Stimulated activated naive CD8-positive, alpha-beta T cell treated with anti-CD3 and anti-CD28 coated beads, Interleukin-15, Interleukin-2, amounts not matched to agents 100 ng/mL and 50 ng/mL, for 24 hours (primary cell): ENCODE results near the gene CYTIP.

Experiments
- H3K27ac Mint-ChIP-seq: one replicate; pipeline ENCODE4 v1.8.0; 2021; ENCODE audit warnings: mild to moderate bottlenecking, mixed read lengths
- H3K27me3 Mint-ChIP-seq: one replicate; pipeline ENCODE4 v1.8.0; 2021; ENCODE audit warnings: mixed read lengths
- H3K36me3 Mint-ChIP-seq: one replicate; pipeline ENCODE4 v1.8.0; 2021; ENCODE audit warnings: low read depth, mixed read lengths
- H3K4me1 Mint-ChIP-seq: one replicate; pipeline ENCODE4 v1.8.0; 2021; ENCODE audit warnings: low read depth, mixed read lengths
- H3K4me3 Mint-ChIP-seq: one replicate; pipeline ENCODE4 v1.8.0; 2021; ENCODE audit warnings: mild to moderate bottlenecking, mixed read lengths
- H3K9me3 Mint-ChIP-seq: one replicate; pipeline ENCODE4 v1.8.0; 2021; ENCODE audit warnings: mixed read lengths

Gene CYTIP

DNA sequence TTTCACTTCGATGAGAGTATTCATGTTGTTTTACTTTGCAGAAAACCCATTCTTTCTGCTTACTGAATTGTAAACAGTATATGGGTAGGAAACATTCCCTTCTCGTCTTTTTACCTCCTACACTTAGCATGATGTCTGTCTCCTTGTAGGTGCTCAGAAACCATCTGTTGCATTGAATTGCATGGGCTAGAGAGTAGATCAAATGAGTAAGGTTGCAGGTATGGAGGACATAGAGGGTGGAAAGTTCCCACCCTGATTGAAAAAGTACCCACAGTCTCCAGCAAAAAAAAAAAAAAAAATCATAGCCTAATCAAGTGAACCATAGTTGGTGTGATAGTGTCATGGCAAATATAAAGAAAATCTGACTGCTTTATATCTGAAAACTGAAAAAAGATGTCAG lies 1.7 kb downstream of the CYTIP start:
- peaks cover 67% of the 10 kb centered on the region for H3K36me3 Mint-ChIP-seq
- no peaks in the 10 kb centered on the region for H3K9me3 Mint-ChIP-seq
- H3K27me3 Mint-ChIP-seq, result no peaks in the 10 kb centered on the region
- H3K4me3 Mint-ChIP-seq, result peak overlapping the region; percentile 99
- peaks cover 56% of the 10 kb centered on the region for H3K4me1 Mint-ChIP-seq
- H3K27ac Mint-ChIP-seq, result peak overlapping the region; percentile 100

DNA sequence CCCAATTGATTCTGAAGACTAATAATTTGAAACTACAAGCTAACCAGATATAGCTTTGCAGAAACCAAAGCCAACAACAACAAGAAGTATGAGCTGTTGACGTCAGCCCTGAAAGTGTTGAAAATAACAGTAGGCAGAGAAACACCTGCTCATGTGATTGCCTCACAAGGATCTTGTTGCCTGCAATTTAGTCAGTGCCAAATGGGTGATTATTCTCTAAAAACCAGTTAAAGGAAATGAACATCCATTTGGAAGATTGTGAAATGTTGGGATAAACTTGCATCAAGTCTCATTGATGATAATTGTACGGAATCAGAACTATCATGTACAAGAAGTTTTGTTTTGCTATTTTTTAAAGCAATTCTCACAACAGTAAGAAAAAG lies 2.8 kb downstream of the CYTIP start:
- H3K27ac Mint-ChIP-seq, result peak overlapping the region; percentile 100

DNA sequence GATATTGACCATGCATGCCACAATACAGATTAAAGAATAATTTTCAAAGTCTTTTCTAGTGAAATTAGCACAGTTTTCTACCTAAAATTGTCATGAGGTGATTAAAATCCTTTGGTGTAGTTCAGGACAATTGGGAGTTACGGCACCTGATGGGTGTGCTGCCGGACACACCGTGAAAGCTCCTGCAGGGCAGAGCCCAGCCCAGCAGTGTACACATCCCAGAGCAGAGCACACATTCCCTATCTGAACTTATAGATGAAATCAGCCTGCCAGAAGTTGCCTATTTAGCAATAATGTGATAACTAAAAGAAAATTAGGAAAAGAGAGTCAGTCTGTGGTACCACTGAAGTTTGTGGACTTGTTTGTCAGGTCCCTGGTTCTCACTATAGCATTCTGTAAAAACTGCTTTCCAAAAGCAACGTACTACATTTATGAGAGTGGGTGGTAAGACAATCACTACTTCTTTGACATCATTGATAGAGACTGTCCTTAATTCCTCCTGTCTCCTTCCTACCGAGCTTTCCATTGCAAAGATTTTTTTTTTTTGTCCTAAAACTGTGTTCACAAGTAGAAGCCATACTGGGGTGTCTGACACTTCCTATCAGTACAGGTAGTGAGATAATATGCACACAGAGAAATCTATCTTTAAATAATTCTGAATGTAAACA lies 3.4 kb downstream of the CYTIP start:
- Mint-ChIP-seq H3K4me3 (peak overlapping the region; percentile 99), H3K27ac (peak overlapping the region; percentile 100), H3K4me1 (peaks cover 51% of the 10 kb centered on the region)

More for the DNA sequence above, 2.8 kb downstream of the CYTIP start:
- H3K4me1 Mint-ChIP-seq, result peaks cover 54% of the 10 kb centered on the region
- H3K4me3 Mint-ChIP-seq, result peak overlapping the region; percentile 99
- no peaks in the 10 kb centered on the region for H3K27me3 Mint-ChIP-seq
- H3K9me3 Mint-ChIP-seq, result no peaks in the 10 kb centered on the region
- peaks cover 78% of the 10 kb centered on the region for H3K36me3 Mint-ChIP-seq

DNA sequence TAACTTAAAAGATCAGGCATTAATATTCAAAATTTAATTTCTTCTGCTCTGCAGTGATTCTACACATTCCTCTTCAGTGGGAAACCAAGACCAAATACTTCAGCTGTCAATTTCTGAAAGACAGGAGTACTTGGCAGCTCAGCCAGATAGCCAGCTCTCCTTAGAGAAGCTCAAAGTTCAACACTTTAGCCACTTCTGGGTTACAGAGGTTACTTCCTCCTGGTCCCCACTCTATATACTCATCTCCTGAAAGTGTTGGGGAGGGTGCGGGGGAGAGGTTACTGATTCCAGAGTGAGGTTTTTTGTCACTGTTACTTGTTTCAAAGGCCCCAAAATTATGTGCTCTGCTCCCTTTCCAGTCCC lies 4.1 kb downstream of the CYTIP start:
- Mint-ChIP-seq H3K9me3 (no peaks in the 10 kb centered on the region), H3K4me1 (peaks cover 51% of the 10 kb centered on the region), H3K36me3 (peaks cover 91% of the 10 kb centered on the region), H3K27me3 (no peaks in the 10 kb centered on the region), H3K27ac (peak overlapping the region; percentile 100), H3K4me3 (peak overlapping the region; percentile 99)

More for the DNA sequence above, 3.4 kb downstream of the CYTIP start:
- Mint-ChIP-seq H3K36me3 (peaks cover 84% of the 10 kb centered on the region), H3K9me3 (no peaks in the 10 kb centered on the region), H3K27me3 (no peaks in the 10 kb centered on the region)

DNA sequence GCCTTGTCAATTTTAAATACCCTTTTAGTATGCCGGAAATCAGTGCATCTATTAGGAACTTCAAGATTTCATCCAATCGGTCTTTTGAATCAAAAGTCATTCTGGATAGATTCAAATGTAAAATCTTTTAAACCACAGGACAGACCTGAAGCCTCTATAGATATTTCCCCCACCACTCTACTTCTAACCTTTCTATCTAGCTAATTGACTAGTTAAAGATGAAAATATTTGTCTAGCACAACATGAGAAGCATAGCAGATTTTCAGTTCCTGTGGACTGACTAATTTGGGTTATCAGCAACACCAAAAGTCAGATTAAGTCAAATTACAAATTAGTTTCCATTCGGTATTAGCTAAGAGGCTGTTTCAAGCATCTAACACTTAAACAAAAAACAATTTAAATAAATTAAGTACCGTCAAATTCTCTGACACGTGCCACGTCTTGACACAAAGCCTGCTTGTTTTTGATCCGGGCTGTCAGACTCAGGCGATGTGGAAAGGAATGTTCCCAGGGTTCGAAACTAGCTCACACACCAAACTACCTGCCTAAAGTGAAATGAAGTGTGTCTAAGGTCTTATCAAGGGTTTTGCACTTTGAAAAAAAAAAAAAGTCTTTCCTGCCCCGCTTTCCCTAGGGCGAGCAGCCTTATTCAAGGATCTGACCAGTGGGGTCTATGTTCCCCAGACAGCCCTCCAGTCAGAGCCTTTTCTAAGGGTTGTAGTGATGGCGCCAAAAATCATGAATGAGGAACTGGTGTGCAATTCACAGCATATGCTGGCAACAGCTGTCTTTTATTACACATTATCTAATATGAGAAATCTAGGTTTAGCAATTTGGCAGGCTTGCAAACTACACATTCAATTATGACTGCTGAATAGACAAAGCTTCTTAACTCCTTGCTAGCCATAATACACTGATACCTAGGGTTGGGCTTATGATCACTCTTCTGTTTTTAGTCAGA lies 4.7 kb downstream of the CYTIP start:
- H3K36me3 Mint-ChIP-seq, result peaks cover 98% of the 10 kb centered on the region
- H3K9me3 Mint-ChIP-seq, result no peaks in the 10 kb centered on the region
- H3K4me3 Mint-ChIP-seq, result peak overlapping the region; percentile 99
- H3K27ac Mint-ChIP-seq, result peak overlapping the region; percentile 100
- peaks cover 51% of the 10 kb centered on the region for H3K4me1 Mint-ChIP-seq
- H3K27me3 Mint-ChIP-seq, result no peaks in the 10 kb centered on the region

DNA sequence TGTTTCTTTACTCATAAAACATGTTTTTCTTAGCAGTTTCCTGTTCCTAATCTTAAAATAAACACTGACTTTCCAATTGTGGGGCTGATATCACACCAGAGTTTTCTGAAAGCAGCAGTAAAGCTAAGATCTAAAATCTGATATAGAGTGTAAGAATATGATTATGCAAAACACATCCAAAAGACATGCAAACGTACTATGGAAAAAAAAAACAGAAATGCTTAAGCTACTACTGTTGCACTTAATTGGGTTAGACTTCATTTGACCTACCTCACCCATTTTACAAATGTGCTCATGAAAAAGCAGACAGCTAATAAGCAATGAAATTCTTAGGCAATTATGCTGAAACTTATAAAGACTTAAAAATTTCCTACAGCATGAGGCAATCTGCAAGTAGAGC lies 10.5 kb downstream of the CYTIP start:
- Mint-ChIP-seq H3K4me1 (peaks cover 92% of the 10 kb centered on the region), H3K27ac (peak overlapping the region; percentile 100), H3K4me3 (peak overlapping the region; percentile 99), H3K9me3 (no peaks in the 10 kb centered on the region), H3K27me3 (no peaks in the 10 kb centered on the region), H3K36me3 (peaks cover 100% of the 10 kb centered on the region)

DNA sequence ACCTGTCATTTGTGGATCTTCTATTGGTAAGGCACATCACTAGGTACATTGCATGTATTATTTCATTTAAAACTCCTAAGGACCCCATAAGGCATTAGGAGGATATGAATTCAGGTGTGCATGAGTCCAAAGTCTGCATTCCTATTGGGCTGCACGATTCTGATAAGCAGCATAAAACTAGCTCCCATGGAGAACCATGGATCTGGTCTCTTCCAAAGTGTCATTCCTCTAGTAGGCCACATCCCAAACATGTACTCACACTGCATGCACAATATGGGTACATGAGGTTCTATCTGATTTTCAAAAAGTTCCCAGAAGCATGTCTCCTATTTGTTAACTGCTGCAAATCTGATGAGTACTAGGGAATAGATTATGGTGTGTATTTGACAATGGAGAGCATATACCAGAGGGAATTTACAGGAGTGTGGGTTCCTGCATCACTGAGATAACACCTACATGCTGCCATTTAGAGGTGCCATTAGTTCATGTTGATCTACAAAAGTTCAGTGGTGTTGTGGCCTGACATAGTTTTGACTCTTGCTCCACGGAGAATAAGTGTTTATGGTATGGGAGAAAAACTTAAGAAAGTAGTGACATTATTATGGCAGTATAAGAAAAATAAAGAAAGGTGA lies 11.3 kb downstream of the CYTIP start:
- Mint-ChIP-seq H3K36me3 (peaks cover 100% of the 10 kb centered on the region), H3K27me3 (no peaks in the 10 kb centered on the region), H3K4me1 (peaks cover 92% of the 10 kb centered on the region), H3K4me3 (peak overlapping the region; percentile 99), H3K9me3 (no peaks in the 10 kb centered on the region), H3K27ac (peak overlapping the region; percentile 100)

DNA sequence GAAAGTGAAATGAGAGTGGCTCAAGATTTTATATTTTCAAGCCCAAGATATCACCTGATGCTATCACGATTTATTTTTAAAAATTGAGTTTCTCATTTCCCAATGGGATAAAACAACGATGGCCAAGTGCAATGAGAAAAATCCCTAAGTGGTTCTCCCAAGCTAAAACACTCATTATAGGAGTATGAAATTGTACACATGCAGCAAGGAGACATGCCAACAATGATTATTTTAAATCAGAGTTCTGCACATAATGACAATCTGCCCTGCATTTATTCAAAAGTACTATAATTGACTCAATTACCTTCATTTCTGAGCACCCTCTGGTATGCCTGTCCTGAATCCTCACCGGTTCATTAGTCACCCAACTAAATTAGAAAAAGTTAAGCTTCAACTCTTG lies 12.7 kb downstream of the CYTIP start:
- Mint-ChIP-seq H3K9me3 (peaks cover 6% of the 10 kb centered on the region), H3K27ac (peak overlapping the region; percentile 100), H3K4me3 (peak overlapping the region; percentile 99), H3K36me3 (peaks cover 100% of the 10 kb centered on the region), H3K27me3 (no peaks in the 10 kb centered on the region), H3K4me1 (peaks cover 95% of the 10 kb centered on the region)

DNA sequence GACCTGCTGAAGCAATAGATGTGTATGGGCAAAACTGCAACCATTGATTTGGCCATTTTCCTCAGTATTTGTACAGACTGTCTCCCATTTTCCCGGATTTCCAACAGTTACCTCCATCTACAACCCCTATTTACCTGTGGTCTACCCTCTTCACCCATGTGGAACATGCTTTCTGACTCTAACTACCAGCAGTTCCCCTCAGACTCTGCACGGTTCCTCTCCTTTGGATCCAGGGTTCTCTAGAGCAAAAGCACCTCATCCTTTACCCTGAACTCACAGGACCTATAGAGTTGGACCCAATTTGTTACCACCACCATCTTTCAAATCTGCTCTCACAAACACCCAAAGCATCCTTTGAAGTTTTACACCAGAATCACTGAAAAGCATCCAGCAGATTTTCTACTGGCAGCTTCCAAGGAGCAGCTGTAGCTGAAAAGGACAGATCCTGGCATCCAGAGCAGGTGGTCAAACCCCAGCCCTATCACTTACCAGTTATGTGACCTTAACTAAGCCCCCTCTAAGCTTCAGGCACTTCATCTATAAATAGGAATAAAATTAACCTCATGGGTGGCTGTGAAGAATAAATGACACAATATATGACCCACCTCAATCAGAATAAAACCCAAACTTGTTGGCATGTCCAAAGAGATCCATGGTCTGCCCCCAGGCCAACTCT lies 15.3 kb downstream of the CYTIP start:
- H3K4me1 Mint-ChIP-seq, result peaks cover 95% of the 10 kb centered on the region
- peaks cover 98% of the 10 kb centered on the region for H3K36me3 Mint-ChIP-seq
- peak overlapping the region; percentile 80 for H3K27ac Mint-ChIP-seq
- H3K27me3 Mint-ChIP-seq, result no peaks in the 10 kb centered on the region
- peak overlapping the region; percentile 99 for H3K4me3 Mint-ChIP-seq
- peaks cover 6% of the 10 kb centered on the region for H3K9me3 Mint-ChIP-seq

DNA sequence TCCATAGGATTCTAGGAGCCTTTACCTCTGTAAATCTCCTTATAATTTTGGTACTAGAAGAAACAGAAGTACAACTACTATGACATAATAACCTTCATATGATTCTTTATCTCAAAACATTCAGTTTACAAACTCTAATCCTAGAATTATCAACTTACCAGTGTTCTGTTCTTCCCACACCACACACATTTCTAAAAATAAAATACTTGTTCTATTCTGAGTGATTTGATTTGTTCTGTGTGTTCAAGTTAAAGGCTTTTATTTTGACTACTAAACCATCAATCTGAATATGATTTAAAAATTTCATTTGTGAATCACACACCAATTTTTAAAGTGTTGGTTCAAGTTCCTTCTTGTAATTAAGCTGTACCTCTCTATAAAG lies 16.0 kb downstream of the CYTIP start:
- Mint-ChIP-seq H3K36me3 (peaks cover 98% of the 10 kb centered on the region), H3K4me3 (peak overlapping the region; percentile 35), H3K4me1 (peaks cover 95% of the 10 kb centered on the region)

DNA sequence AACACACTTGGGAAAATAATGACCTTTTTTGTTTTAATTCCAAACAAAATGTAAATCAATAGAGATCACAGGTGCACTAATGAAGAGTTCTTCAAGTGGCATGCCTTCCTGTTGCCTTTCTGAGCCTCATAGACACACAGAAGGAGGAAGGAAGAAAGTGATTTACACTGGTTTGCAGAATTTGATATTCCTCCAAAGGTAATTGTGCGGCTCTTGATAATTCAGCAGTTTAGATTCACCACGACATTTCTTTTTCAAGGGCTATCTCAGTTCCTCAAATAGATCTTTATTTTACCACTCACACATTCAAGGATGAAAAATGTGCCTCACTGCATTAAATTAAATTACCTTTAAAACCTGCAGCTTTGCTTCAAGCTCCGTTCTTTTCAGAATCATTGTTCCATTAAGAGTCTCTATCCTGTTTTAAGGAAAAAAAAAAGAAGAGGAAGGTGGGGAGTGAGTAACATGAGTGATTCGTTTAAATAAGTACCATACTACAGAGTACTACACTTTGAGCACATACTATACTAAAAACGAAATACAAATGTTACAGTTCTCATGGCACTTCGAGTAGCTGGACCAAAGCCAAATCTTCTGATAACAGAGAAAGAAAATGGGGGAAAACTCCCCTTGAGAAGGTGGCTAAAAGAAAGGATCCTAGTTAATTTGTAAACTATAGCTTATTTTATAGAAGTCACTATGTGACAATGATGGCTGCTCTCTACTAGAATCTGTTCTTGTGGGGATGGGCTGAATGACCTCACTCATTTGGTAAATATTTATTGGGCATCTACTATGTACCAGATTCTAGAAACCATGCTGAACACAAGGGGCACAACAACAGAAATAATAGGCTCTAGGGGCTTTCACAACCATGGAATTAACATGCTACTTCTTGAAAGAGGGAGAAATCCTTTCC lies 16.6 kb downstream of the CYTIP start:
- Mint-ChIP-seq H3K4me3 (peak overlapping the region; percentile 54), H3K36me3 (peaks cover 95% of the 10 kb centered on the region), H3K27ac (peak overlapping the region; percentile 80), H3K9me3 (peaks cover 6% of the 10 kb centered on the region), H3K27me3 (no peaks in the 10 kb centered on the region), H3K4me1 (peaks cover 91% of the 10 kb centered on the region)

More for the DNA sequence above, 16.0 kb downstream of the CYTIP start:
- peak overlapping the region; percentile 80 for H3K27ac Mint-ChIP-seq
- peaks cover 6% of the 10 kb centered on the region for H3K9me3 Mint-ChIP-seq
- no peaks in the 10 kb centered on the region for H3K27me3 Mint-ChIP-seq

DNA sequence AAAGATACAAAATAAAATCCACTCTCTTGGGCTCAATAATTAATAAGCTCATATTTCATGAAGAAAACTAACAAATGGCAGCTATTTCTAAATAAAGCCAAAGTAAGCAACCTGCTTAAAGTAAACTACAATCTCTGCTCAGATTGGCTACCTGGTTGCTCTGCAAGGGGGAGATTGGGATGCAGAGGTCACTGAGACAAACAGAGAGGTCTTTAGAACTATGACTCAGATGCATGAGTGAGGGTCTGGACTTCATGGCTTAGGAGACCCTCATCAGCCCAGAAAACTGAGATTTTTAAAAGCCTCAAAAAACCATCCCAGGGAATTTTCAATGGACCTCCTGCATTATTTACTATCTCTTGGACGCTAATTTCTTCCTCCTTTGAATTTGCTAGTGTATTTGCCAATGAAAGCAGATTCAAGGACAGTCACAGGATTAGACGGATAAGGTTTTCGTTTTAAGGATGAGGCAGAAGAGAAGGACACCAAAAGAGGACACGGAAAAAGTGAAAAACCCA lies 17.4 kb downstream of the CYTIP start:
- Mint-ChIP-seq H3K4me3 (peak overlapping the region; percentile 54), H3K27ac (peak overlapping the region; percentile 80), H3K9me3 (peaks cover 6% of the 10 kb centered on the region), H3K4me1 (peaks cover 91% of the 10 kb centered on the region), H3K36me3 (peaks cover 94% of the 10 kb centered on the region), H3K27me3 (no peaks in the 10 kb centered on the region)

DNA sequence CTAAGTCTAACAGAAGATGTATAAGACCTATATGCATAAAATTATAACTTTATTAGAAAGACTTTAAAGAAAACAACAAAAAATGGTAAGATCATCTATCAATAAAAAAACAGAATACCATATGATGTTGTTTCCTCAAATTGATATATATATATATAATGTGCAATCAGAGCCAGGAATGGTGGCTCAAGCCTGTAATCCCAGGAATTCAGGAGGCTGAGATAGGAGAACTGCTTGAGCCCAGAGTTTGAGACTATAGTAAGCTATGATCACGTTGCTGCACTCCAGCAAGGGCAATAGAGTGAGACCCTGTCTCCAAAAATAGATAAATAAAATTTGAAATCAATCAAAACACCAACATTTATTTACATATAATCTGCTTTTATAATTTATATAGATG lies 19.5 kb downstream of the CYTIP start:
- Mint-ChIP-seq H3K27me3 (no peaks in the 10 kb centered on the region), H3K4me1 (peaks cover 92% of the 10 kb centered on the region), H3K4me3 (no peak overlapping the region), H3K27ac (no peak overlapping the region), H3K36me3 (peaks cover 93% of the 10 kb centered on the region), H3K9me3 (peaks cover 6% of the 10 kb centered on the region)
